HepG2 (cell line): ENCODE data around the gene EIF4G1. TPM values are rescaled to one million over a fixed set of nuclear protein-coding genes. Genes with fewer than 3 reads are reported as not detected.

Experiments used
- ATAC-seq: fragments of 200-7000 bp; cut with Tn5 transposase; 3 replicates; pipeline ENCODE4 v1.9.1; 2020; ENCODE audit warnings: mild to moderate bottlenecking, moderate library complexity
- BruUV-seq: library from RNA; stranded (reverse); fragments of 400-500 nt; replicated peaks from 2 replicates; lab custom pipeline; 2021; lab: Mats Ljungman, UMichigan
- CTCF ChIA-PET: fragments of 300-600 bp; formaldehyde crosslinking; extraction: SDS; loops from one replicate; lab custom pipeline; 2021; ENCODE audit warnings: low total read pairs, inconsistent platforms, low intra/inter-chr PET ratio; lab: Yijun Ruan, JAX
- POLR2A ChIA-PET: fragments of 350-600 bp; sonication (Branson Sonifier 250); formaldehyde crosslinking; loops from one replicate; lab custom pipeline; 2020; ENCODE audit warnings: antibody characterized with exemption, inconsistent platforms; lab: Yijun Ruan, JAX
- DNase-seq: peaks from one replicate; pipeline ENCODE4 v3.0.0-alpha.2; 2015; ENCODE audit warnings: low spot score
- FAIRE-seq: peaks from 3 replicates; lab custom pipeline; 2011; peaks lifted over from hg19 to GRCh38; lab: Jason Lieb, UNC
- H2AFZ ChIP-seq: one replicate; pipeline ENCODE4 v1.6.1; 2011; ENCODE audit warnings: low read length, inconsistent platforms
- H3K27ac ChIP-seq: fragments of 300-600 bp; 3 replicates; pipeline ENCODE4 v1.8.0; 2011; ENCODE audit warnings: mixed run types, mild to moderate bottlenecking, mixed read lengths, low read length, inconsistent platforms; ENCODE audit not compliant: insufficient read depth; ENCODE audit errors: extremely low read length
- H3K27me3 ChIP-seq, 2 experiments: fragments of 200-600 bp in 1 of 2; 2 replicates in 1 of 2; 3 replicates in 1 of 2; pipeline versions ENCODE4 v1.6.0 to v1.8.0; 2011; ENCODE audit warnings: low read length in 2 of 2, mild to moderate bottlenecking in 2 of 2, moderate library complexity in 2 of 2, inconsistent platforms in 1 of 2; ENCODE audit not compliant: insufficient read depth in 2 of 2, control insufficient read depth in 1 of 2
- H3K36me3 ChIP-seq, 2 experiments: fragments of 200-600 bp in 1 of 2; replicated peaks in 1 of 2; 2 replicates in 1 of 2; 3 replicates in 1 of 2; pipeline versions ENCODE4 v1.5.1 to v1.8.0; 2011; ENCODE audit warnings: low read length in 2 of 2, inconsistent platforms in 1 of 2; ENCODE audit not compliant: insufficient read depth in 2 of 2, control insufficient read depth in 1 of 2
- H3K4me1 ChIP-seq: 2 replicates; pipeline ENCODE4 v1.5.1; 2012; ENCODE audit warnings: low read length, inconsistent platforms; ENCODE audit not compliant: insufficient read depth
- H3K4me2 ChIP-seq: 2 replicates; pipeline ENCODE4 v1.6.0; 2011; ENCODE audit warnings: low read depth, low read length, inconsistent platforms
- H3K4me3 ChIP-seq, 3 experiments: fragments of 200-600 bp in 1 of 3; sonication (generic), shearing (Covaris generic) in 1 of 3; replicated peaks in 1 of 3; 2 replicates each; pipeline ENCODE4 v1.5.1; 2011 to 2016; ENCODE audit warnings: low read length in 3 of 3, inconsistent platforms in 2 of 3, low read depth in 2 of 3, mild to moderate bottlenecking in 2 of 3, control low read depth in 1 of 3, mixed read lengths in 1 of 3; ENCODE audit not compliant: insufficient read depth in 1 of 3
- H3K79me2 ChIP-seq: one replicate; pipeline ENCODE4 v1.6.1; 2011; ENCODE audit warnings: low read length, inconsistent platforms; ENCODE audit not compliant: insufficient read depth
- H3K9ac ChIP-seq: 2 replicates; pipeline ENCODE4 v1.6.0; 2011; ENCODE audit warnings: mild to moderate bottlenecking, low read depth, low read length, inconsistent platforms; ENCODE audit not compliant: insufficient read depth
- H3K9me3 ChIP-seq: 2 replicates; pipeline ENCODE4 v1.5.1; 2012; ENCODE audit warnings: mild to moderate bottlenecking, low read length
- H4K20me1 ChIP-seq: 2 replicates; pipeline ENCODE4 v1.6.0; 2011; ENCODE audit warnings: inconsistent platforms, mild to moderate bottlenecking, low read length, moderate library complexity; ENCODE audit not compliant: insufficient read depth
- CREB1 ChIP-seq, 2 experiments: fragments of 450-650 bp in 1 of 2; IDR thresholded peaks; 2 replicates each; pipeline ENCODE4 v1.6.1; 2016 to 2017; ENCODE audit warnings: control low read depth in 1 of 2, mild to moderate bottlenecking in 1 of 2, missing compliant biosample characterization in 1 of 2, missing genetic modification characterization in 1 of 2
- HMGA1 ChIP-seq: sonication (generic); formaldehyde crosslinking; conservative IDR thresholded peaks from 2 replicates; pipeline ENCODE4 v1.4.0; 2020; ENCODE audit warnings: missing genetic modification reagents
- HNRNPK ChIP-seq: fragments of 200-400 bp; formaldehyde crosslinking; IDR thresholded peaks from 2 replicates; pipeline ENCODE4 v1.6.1; 2018; ENCODE audit warnings: low read length, low read depth, moderate library complexity, mild to moderate bottlenecking; ENCODE audit not compliant: poor library complexity, severe bottlenecking
- LCORL ChIP-seq, 2 experiments: fragments of 450-650 bp in 1 of 2; sonication (generic) in 1 of 2; formaldehyde crosslinking in 1 of 2; IDR thresholded peaks; 2 replicates each; pipeline versions ENCODE4 v1.5.0 to v1.6.1; 2017 to 2020; ENCODE audit warnings: antibody characterized with exemption in 1 of 2, missing genetic modification reagents in 1 of 2
- RAD21 ChIP-seq: fragments of 450-650 bp; formaldehyde crosslinking; IDR thresholded peaks from 2 replicates; pipeline ENCODE4 v1.5.0; 2020; ENCODE audit warnings: mild to moderate bottlenecking
- SIN3A ChIP-seq: IDR thresholded peaks from 2 replicates; pipeline ENCODE4 v1.6.1; 2011; ENCODE audit warnings: low read depth, mild to moderate bottlenecking, control low read depth, low read length, borderline replicate concordance
- STAT5B ChIP-seq: sonication (generic); formaldehyde crosslinking; IDR thresholded peaks from 2 replicates; pipeline ENCODE4 v1.4.0; 2020; ENCODE audit warnings: missing genetic modification reagents
- ZNF143 ChIP-seq: sonication (generic); formaldehyde crosslinking; IDR thresholded peaks from 2 replicates; pipeline ENCODE4 v1.4.0; 2020; ENCODE audit warnings: missing genetic modification reagents
- ZNF546 ChIP-seq: sonication (generic); formaldehyde crosslinking; conservative IDR thresholded peaks from 2 replicates; pipeline ENCODE4 v1.8.1; 2023; ENCODE audit warnings: mild to moderate bottlenecking, missing genetic modification reagents
- ZNF687 ChIP-seq: sonication (generic); formaldehyde crosslinking; IDR thresholded peaks from 2 replicates; pipeline ENCODE4 v1.5.1; 2020; ENCODE audit warnings: mild to moderate bottlenecking, missing genetic modification reagents, moderate library complexity
- ZNF777 ChIP-seq: sonication (generic); formaldehyde crosslinking; IDR thresholded peaks from 2 replicates; pipeline ENCODE4 v1.4.0; 2020; ENCODE audit warnings: missing genetic modification reagents
- WGBS: methylation state at CpG from one replicate; pipeline ENCODE4 v1.1.6; 2017; ENCODE audit warnings: low lambda C conversion rate; 5-methylcytosine and 5-hydroxymethylcytosine counted together
- in situ Hi-C: cut with HindIII; loops from 2 replicates; pipeline ENCODE4 v1.10.0; 2017; ENCODE audit warnings: low pct_unique_long_range_greater_than_20kb; ENCODE audit not compliant: extremely low pct_ligation_motif_present
- intact Hi-C: fragments of 100-400 bp; cut with micrococcal nuclease; formaldehyde crosslinking; loops from one replicate; pipeline ENCODE4 v1.10.0; 2022; ENCODE audit not compliant: unreplicated experiment
- polyA plus RNA-seq, 8 experiments: library from polyadenylated mRNA; depleted of rRNA in 3 of 8; stranded (reverse) in 7 of 8; unstranded in 1 of 8; fragments of >200 nt; fragmentation: Illumina TruSeq in 4 of 8; extraction: Trizol in 4 of 8; gene quantifications; 2 replicates each; pipeline versions ENCODE4 v1.2.1 to v1.2.3, GENCODE V29; 2011 to 2016; ENCODE audit warnings: low read depth in 4 of 8, missing spikeins in 1 of 8, mixed read lengths in 1 of 8; ENCODE audit not compliant: insufficient read depth in 1 of 8
- total RNA-seq, 5 experiments: library from RNA; depleted of rRNA; stranded (reverse); fragments of >200 nt; fragmentation: Illumina TruSeq; extraction: Trizol; gene quantifications; 2 replicates each; pipeline ENCODE4 v1.2.3, GENCODE V29; 2016; ENCODE audit warnings: low read depth in 1 of 5
- TF ChIP-seq, protein P1 (sequence below): sonication (generic); formaldehyde crosslinking; IDR thresholded peaks from 2 replicates; pipeline ENCODE4 v1.4.0; 2020; ENCODE audit warnings: mild to moderate bottlenecking, missing genetic modification reagents
- TF ChIP-seq, protein P2 (sequence below): IDR thresholded peaks from 2 replicates; pipeline ENCODE4 v1.6.1; 2018; ENCODE audit warnings: missing genetic modification reagents, mild to moderate bottlenecking, missing compliant biosample characterization
- TF ChIP-seq, protein P3 (sequence below): sonication (generic); formaldehyde crosslinking; IDR thresholded peaks from 2 replicates; pipeline ENCODE4 v1.4.0; 2020; ENCODE audit warnings: missing genetic modification reagents

EIF4G1 gene
- total and polyA plus RNA-seq, 2 of the 13 experiments (the other 11 are each of a cell fraction or from before 2014, with no cell fraction given): 208 to 213 TPM

- Histone ChIP-seq H3K4me2 (peak overlapping the region; percentile 94), H3K79me2 (peaks cover 54% of the 10 kb centered on the region), H3K27me3 (no peaks in the 10 kb centered on the region; a peak in 1 of 5 replicates), H3K9ac (peak overlapping the region; percentile 98), H2AFZ (no peak overlapping the region), H3K27ac (peak overlapping the region; percentile 91), H3K9me3 (no peaks in the 10 kb centered on the region), H4K20me1 (peaks cover 36% of the 10 kb centered on the region), H3K4me1 (peaks cover 44% of the 10 kb centered on the region), H3K4me3 (peak overlapping the region; percentile 68 to 93 (median 86)), H3K36me3 (peaks cover 16 to 43% of the 10 kb centered on the region in 2 experiments)
- FAIRE-seq (no peak), ATAC-seq (peak; percentile 29), DNase-seq (no peak)
- WGBS: 21% methylated on average over 4 of the region's 16 CpGs
- intact Hi-C loops (no loop called here), in situ Hi-C loops (no loop called here)
- no TSS peak for BruUV-seq
- CTCF ChIA-PET: no interaction called here
- POLR2A ChIA-PET: interaction anchor here (0.6 to 1.9 kb wide), 11 partner anchors 8 to 1015 kb away, joined by 3 to 10 read pairs (median 4); partner anchors contain the start of gene FAM131A
- TF ChIP-seq, protein P1, sequence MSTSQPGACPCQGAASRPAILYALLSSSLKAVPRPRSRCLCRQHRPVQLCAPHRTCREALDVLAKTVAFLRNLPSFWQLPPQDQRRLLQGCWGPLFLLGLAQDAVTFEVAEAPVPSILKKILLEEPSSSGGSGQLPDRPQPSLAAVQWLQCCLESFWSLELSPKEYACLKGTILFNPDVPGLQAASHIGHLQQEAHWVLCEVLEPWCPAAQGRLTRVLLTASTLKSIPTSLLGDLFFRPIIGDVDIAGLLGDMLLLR (CRISPR knock-in tag): no peak
- TF ChIP-seq LCORL (IDR thresholded peaks at IDR 0.05) (no peak), LCORL (CRISPR knock-in tag; IDR thresholded peaks at IDR 0.05) (peak; percentile 44; the same call in 1 of the 2 replicates), ZNF687 (no peak), HNRNPK (no peak), HMGA1 (no peak), CREB1 (IDR thresholded peaks at IDR 0.05) (no peak), CREB1 (CRISPR knock-in tag; IDR thresholded peaks at IDR 0.05) (no peak), STAT5B (no peak), ZNF777 (CRISPR knock-in tag) (no peak), RAD21 (no peak), SIN3A (peak; percentile 37; the same call in 1 of the 2 replicates), ZNF143 (CRISPR knock-in tag) (no peak), ZNF546 (CRISPR knock-in tag) (no peak)
- TF ChIP-seq, protein P2, sequence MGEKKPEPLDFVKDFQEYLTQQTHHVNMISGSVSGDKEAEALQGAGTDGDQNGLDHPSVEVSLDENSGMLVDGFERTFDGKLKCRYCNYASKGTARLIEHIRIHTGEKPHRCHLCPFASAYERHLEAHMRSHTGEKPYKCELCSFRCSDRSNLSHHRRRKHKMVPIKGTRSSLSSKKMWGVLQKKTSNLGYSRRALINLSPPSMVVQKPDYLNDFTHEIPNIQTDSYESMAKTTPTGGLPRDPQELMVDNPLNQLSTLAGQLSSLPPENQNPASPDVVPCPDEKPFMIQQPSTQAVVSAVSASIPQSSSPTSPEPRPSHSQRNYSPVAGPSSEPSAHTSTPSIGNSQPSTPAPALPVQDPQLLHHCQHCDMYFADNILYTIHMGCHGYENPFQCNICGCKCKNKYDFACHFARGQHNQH (CRISPR knock-in tag): no peak
- TF ChIP-seq, protein P3, sequence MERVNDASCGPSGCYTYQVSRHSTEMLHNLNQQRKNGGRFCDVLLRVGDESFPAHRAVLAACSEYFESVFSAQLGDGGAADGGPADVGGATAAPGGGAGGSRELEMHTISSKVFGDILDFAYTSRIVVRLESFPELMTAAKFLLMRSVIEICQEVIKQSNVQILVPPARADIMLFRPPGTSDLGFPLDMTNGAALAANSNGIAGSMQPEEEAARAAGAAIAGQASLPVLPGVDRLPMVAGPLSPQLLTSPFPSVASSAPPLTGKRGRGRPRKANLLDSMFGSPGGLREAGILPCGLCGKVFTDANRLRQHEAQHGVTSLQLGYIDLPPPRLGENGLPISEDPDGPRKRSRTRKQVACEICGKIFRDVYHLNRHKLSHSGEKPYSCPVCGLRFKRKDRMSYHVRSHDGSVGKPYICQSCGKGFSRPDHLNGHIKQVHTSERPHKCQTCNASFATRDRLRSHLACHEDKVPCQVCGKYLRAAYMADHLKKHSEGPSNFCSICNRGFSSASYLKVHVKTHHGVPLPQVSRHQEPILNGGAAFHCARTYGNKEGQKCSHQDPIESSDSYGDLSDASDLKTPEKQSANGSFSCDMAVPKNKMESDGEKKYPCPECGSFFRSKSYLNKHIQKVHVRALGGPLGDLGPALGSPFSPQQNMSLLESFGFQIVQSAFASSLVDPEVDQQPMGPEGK: peak; percentile 79
Measured at GRCh38 chr3:184315871-184316661, 1.7 kb downstream of the EIF4G1 start.
